ENCODE results near the gene SNORC.
"Not testable (repeated sequence)": the region's sequence is repeated elsewhere in the genome, so short reads cannot be mapped to it uniquely, and the experiment has no call there.

Gene SNORC

DNA sequence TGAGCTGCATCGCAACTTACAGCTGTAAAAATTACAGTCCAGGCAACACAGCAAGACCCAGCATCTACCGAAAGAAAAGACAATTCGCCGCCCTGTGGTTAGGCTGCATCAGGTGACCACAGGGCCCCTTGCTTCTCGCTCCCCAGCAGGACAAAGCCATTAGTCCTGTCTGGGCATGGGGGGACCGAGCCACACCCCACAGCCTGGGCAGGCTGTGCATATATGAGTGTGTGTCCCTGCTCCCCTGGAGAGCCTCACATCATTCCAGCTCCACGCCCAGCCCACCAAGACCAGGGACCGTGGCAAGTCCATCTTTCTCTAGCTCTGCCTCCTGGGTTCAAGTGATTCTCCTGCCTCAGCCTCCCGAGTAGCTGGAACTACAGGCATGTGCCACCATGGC is 33.9 kb downstream of the SNORC start:
- no peak overlapping the region for H3K9ac ChIP-seq (ENCODE audit: low read depth, low read length, poor library complexity)
- peak overlapping the region; percentile 49 for H3K18ac ChIP-seq (ENCODE audit: low read length)
- no peak overlapping the region for H3K4me3 ChIP-seq (ENCODE audit: low read length in 2 of 2)
- H3K27me3 ChIP-seq (ENCODE audit: control insufficient read depth in 3 of 3, insufficient read depth in 3 of 3, low read depth in 1 of 3, low read length in 3 of 3), result peaks cover 0 to 5% (median 0%) of the 10 kb centered on the region in 3 experiments
- no peak overlapping the region for H2AK5ac ChIP-seq (ENCODE audit: low read depth, low read length)
- DNase-seq (ENCODE audit: low spot score), result no peak
- H2BK12ac ChIP-seq (ENCODE audit: low read length), result no peak overlapping the region
- no peak overlapping the region for H2BK5ac ChIP-seq (ENCODE audit: low read length)
- H3K4me2 ChIP-seq (ENCODE audit: insufficient read depth, low read length, poor library complexity, severe bottlenecking), result no peak overlapping the region
- no peak overlapping the region for H3K14ac ChIP-seq (ENCODE audit: low read length)
- no peak overlapping the region for H2AFZ ChIP-seq (ENCODE audit: low read length)
- no peak overlapping the region for H2BK120ac ChIP-seq (ENCODE audit: low read depth, low read length)
- H3K27ac ChIP-seq (replicated peaks; ENCODE audit: low read length), result no peak overlapping the region
- H2BK15ac ChIP-seq (ENCODE audit: low read length), result no peak overlapping the region
- H3K9me3 ChIP-seq (replicated peaks in 1 of 2; ENCODE audit: control insufficient read depth in 2 of 2, insufficient read depth in 1 of 2, low read depth in 1 of 2, low read length in 2 of 2), result peaks cover 0 to 4% of the 10 kb centered on the region in 2 donors
- WGBS, 2 donors (ENCODE audit: extremely low coverage in 2 of 2, insufficient read length in 2 of 2, insufficient replicate concordance in 1 of 2), result no CpG with 5 or more reads among the region's 9 CpGs
- no peaks in the 10 kb centered on the region for H3K79me1 ChIP-seq (ENCODE audit: low read depth, low read length)
- no peaks in the 10 kb centered on the region for H3K36me3 ChIP-seq (replicated peaks in 1 of 2; ENCODE audit: control insufficient read depth in 2 of 2, insufficient read depth in 2 of 2, low read length in 2 of 2)
- no peak overlapping the region for H4K8ac ChIP-seq (ENCODE audit: low read depth, low read length)
- no peak overlapping the region for H3K23ac ChIP-seq (ENCODE audit: low read depth, low read length, poor library complexity)
- peaks cover 17 to 22% of the 10 kb centered on the region in 2 donors for H3K4me1 ChIP-seq (ENCODE audit: control insufficient read depth in 2 of 2, insufficient read depth in 1 of 2, low read depth in 1 of 2, low read length in 2 of 2)
- H4K91ac ChIP-seq (ENCODE audit: low read depth, low read length, poor library complexity), result no peak overlapping the region
- no peak overlapping the region for H3K4ac ChIP-seq (ENCODE audit: low read length)

DNA sequence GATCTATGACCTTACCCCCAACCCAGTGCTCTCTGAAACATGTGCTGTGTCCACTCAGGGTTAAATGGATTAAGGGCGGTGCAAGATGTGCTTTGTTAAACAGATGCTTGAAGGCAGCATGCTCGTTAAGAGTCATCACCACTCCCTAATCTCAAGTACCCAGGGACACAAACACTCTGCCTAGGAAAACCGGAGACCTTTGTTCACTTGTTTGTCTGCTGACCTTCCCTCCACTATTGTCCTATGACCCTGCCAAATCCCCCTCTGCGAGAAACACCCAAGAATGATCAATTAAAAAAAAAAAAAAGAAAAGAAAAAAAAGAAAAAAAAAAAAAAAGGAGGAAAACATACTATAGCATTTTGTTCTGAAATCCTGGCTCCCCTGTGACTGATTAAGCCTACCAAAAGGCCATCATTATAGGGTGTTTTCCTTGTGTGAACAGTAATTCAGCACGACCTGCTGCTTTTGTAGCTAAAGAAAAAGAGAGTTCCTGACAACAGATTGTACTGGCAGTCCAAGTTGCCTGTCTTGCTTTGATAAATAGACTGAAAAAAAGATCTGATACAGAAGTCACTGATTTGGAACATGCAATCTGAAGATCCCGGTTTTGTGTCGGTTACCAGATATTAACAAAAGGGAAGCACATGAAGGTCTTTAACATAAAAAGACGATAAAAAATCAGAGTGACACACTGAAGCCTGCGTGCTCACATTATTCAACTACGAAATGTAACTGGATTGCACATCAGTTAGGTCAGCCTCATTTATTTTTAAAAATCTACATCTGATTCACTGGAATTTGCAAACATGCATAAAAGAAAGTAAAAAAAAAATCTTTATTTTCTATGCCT is 37.0 kb downstream of the SNORC start:
- Histone ChIP-seq H3K27ac (replicated peaks; ENCODE audit: low read length) (peak overlapping the region; percentile 74), H3K9me3 (replicated peaks in 1 of 2; ENCODE audit: control insufficient read depth in 2 of 2, insufficient read depth in 1 of 2, low read depth in 1 of 2, low read length in 2 of 2) (peaks cover 4 to 10% of the 10 kb centered on the region in 2 donors)
- not testable (repeated sequence) for H2AK5ac ChIP-seq (ENCODE audit: low read depth, low read length); H3K36me3 ChIP-seq (replicated peaks in 1 of 2; ENCODE audit: control insufficient read depth in 2 of 2, insufficient read depth in 2 of 2, low read length in 2 of 2); H3K4me2 ChIP-seq (ENCODE audit: insufficient read depth, low read length, poor library complexity, severe bottlenecking); H2AFZ ChIP-seq (ENCODE audit: low read length); H4K8ac ChIP-seq (ENCODE audit: low read depth, low read length); H3K79me1 ChIP-seq (ENCODE audit: low read depth, low read length); H3K9ac ChIP-seq (ENCODE audit: low read depth, low read length, poor library complexity); H3K4me3 ChIP-seq (ENCODE audit: low read length in 2 of 2); H3K18ac ChIP-seq (ENCODE audit: low read length); H2BK5ac ChIP-seq (ENCODE audit: low read length); H3K27me3 ChIP-seq (ENCODE audit: control insufficient read depth in 3 of 3, insufficient read depth in 3 of 3, low read depth in 1 of 3, low read length in 3 of 3); H3K14ac ChIP-seq (ENCODE audit: low read length); H3K4me1 ChIP-seq (ENCODE audit: control insufficient read depth in 2 of 2, insufficient read depth in 1 of 2, low read depth in 1 of 2, low read length in 2 of 2); H2BK120ac ChIP-seq (ENCODE audit: low read depth, low read length); H3K4ac ChIP-seq (ENCODE audit: low read length); H2BK15ac ChIP-seq (ENCODE audit: low read length); H4K91ac ChIP-seq (ENCODE audit: low read depth, low read length, poor library complexity); H3K23ac ChIP-seq (ENCODE audit: low read depth, low read length, poor library complexity); H2BK12ac ChIP-seq (ENCODE audit: low read length)
- WGBS, 2 donors (ENCODE audit: extremely low coverage in 2 of 2, insufficient read length in 2 of 2, insufficient replicate concordance in 1 of 2), result no CpG with 5 or more reads among the region's 10 CpGs
- peak; percentile 66 for DNase-seq (ENCODE audit: low spot score)

DNA sequence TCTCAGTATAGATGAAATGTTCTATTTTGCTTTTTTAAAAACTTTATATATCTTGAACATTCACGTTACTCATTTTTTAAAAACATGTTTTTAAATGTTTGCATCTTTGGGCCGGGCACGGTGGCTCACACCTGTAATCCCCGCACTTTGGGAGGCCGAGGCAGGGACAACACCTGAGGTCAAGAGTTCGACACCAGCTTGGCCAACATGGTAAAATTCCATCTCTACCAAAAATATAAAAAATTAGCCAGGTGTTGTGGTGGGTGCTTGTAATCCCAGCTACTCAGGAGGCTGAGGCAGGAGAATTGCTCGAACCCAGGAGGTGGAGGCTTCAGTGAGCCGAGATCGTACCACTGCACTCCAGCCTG is 37.6 kb downstream of the SNORC start:
- H3K4me3 ChIP-seq (ENCODE audit: low read length in 2 of 2); H2BK120ac ChIP-seq (ENCODE audit: low read depth, low read length); H3K27me3 ChIP-seq (ENCODE audit: control insufficient read depth in 3 of 3, insufficient read depth in 3 of 3, low read depth in 1 of 3, low read length in 3 of 3); H3K4me2 ChIP-seq (ENCODE audit: insufficient read depth, low read length, poor library complexity, severe bottlenecking); H2BK15ac ChIP-seq (ENCODE audit: low read length); H4K91ac ChIP-seq (ENCODE audit: low read depth, low read length, poor library complexity); H2BK12ac ChIP-seq (ENCODE audit: low read length); H2AFZ ChIP-seq (ENCODE audit: low read length); H3K27ac ChIP-seq (replicated peaks; ENCODE audit: low read length); H4K8ac ChIP-seq (ENCODE audit: low read depth, low read length); DNase-seq (ENCODE audit: low spot score); H3K23ac ChIP-seq (ENCODE audit: low read depth, low read length, poor library complexity); H2BK5ac ChIP-seq (ENCODE audit: low read length); H3K14ac ChIP-seq (ENCODE audit: low read length); H3K36me3 ChIP-seq (replicated peaks in 1 of 2; ENCODE audit: control insufficient read depth in 2 of 2, insufficient read depth in 2 of 2, low read length in 2 of 2); H3K79me1 ChIP-seq (ENCODE audit: low read depth, low read length); H3K4me1 ChIP-seq (ENCODE audit: control insufficient read depth in 2 of 2, insufficient read depth in 1 of 2, low read depth in 1 of 2, low read length in 2 of 2); H3K4ac ChIP-seq (ENCODE audit: low read length); H2AK5ac ChIP-seq (ENCODE audit: low read depth, low read length); H3K9ac ChIP-seq (ENCODE audit: low read depth, low read length, poor library complexity); H3K18ac ChIP-seq (ENCODE audit: low read length): not testable (repeated sequence)
- no CpG with 5 or more reads among the region's 9 CpGs for WGBS, 2 donors (ENCODE audit: extremely low coverage in 2 of 2, insufficient read length in 2 of 2, insufficient replicate concordance in 1 of 2)
- H3K9me3 ChIP-seq (replicated peaks in 1 of 2; ENCODE audit: control insufficient read depth in 2 of 2, insufficient read depth in 1 of 2, low read depth in 1 of 2, low read length in 2 of 2), result peaks cover 4 to 10% of the 10 kb centered on the region in 2 donors

DNA sequence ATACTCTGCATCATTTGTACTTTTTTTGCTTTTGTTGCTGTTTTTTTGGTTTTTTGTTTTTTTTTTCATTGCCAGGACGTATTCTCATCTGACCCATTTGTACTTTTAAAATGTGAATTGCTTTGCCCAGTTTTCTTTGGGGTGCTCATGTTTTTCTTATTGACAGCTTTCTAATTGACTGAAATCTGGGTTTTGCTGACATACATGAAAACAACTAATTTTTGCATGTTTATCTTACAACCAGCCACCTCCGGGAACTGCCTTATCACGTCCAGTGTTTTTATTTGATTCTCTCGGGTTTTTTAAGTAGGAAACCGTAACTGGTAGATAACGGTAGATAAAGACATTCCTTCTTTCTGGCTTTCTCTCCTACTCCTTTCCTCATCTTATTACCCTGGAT is 38.6 kb downstream of the SNORC start:
- no peak overlapping the region for H3K23ac ChIP-seq (ENCODE audit: low read depth, low read length, poor library complexity)
- H4K91ac ChIP-seq (ENCODE audit: low read depth, low read length, poor library complexity), result no peak overlapping the region
- H2BK120ac ChIP-seq (ENCODE audit: low read depth, low read length), result no peak overlapping the region
- H3K27me3 ChIP-seq (ENCODE audit: control insufficient read depth in 3 of 3, insufficient read depth in 3 of 3, low read depth in 1 of 3, low read length in 3 of 3), result no peaks in the 10 kb centered on the region
- H4K8ac ChIP-seq (ENCODE audit: low read depth, low read length), result no peak overlapping the region
- H2BK12ac ChIP-seq (ENCODE audit: low read length), result no peak overlapping the region
- H3K18ac ChIP-seq (ENCODE audit: low read length), result no peak overlapping the region
- peaks cover 0 to 4% of the 10 kb centered on the region in 2 donors for H3K4me1 ChIP-seq (ENCODE audit: control insufficient read depth in 2 of 2, insufficient read depth in 1 of 2, low read depth in 1 of 2, low read length in 2 of 2)
- peaks cover 4 to 10% of the 10 kb centered on the region in 2 donors for H3K9me3 ChIP-seq (replicated peaks in 1 of 2; ENCODE audit: control insufficient read depth in 2 of 2, insufficient read depth in 1 of 2, low read depth in 1 of 2, low read length in 2 of 2)
- no CpG with 5 or more reads among the region's 6 CpGs for WGBS, 2 donors (ENCODE audit: extremely low coverage in 2 of 2, insufficient read length in 2 of 2, insufficient replicate concordance in 1 of 2)
- no peak overlapping the region for H3K14ac ChIP-seq (ENCODE audit: low read length)
- H3K4me3 ChIP-seq (ENCODE audit: low read length in 2 of 2), result no peak overlapping the region
- no peak overlapping the region for H2AK5ac ChIP-seq (ENCODE audit: low read depth, low read length)
- H2BK5ac ChIP-seq (ENCODE audit: low read length), result no peak overlapping the region
- no peak overlapping the region for H3K27ac ChIP-seq (replicated peaks; ENCODE audit: low read length)
- H3K36me3 ChIP-seq (replicated peaks in 1 of 2; ENCODE audit: control insufficient read depth in 2 of 2, insufficient read depth in 2 of 2, low read length in 2 of 2), result no peaks in the 10 kb centered on the region
- H3K4ac ChIP-seq (ENCODE audit: low read length), result no peak overlapping the region
- H2BK15ac ChIP-seq (ENCODE audit: low read length), result no peak overlapping the region
- H3K79me1 ChIP-seq (ENCODE audit: low read depth, low read length), result no peaks in the 10 kb centered on the region
- DNase-seq (ENCODE audit: low spot score), result no peak
- H3K4me2 ChIP-seq (ENCODE audit: insufficient read depth, low read length, poor library complexity, severe bottlenecking), result no peak overlapping the region
- no peak overlapping the region for H3K9ac ChIP-seq (ENCODE audit: low read depth, low read length, poor library complexity)
- H2AFZ ChIP-seq (ENCODE audit: low read length), result no peak overlapping the region

Data from neuronal stem cell (in vitro differentiated cells).